ENCODE measurements around the gene FAM180B.
"Not testable (repeated sequence)": the region's sequence is repeated elsewhere in the genome, so short reads cannot be mapped to it uniquely, and the experiment has no call there.

Gene FAM180B

GRCh38 chr11:47616726-47617416 lies 30.4 kb downstream of the FAM180B start:
- peak; percentile 71 for DNase-seq (ENCODE audit: extremely low read depth, low read depth)
- no peak; the same call in none of the 2 replicates for TF ChIP-seq CTCF (IDR thresholded peaks at IDR 0.05; ENCODE audit: low read depth, low read length)

- DNase-seq (ENCODE audit: extremely low read depth, low read depth) = peak; percentile 34
- no peak for TF ChIP-seq CTCF (IDR thresholded peaks at IDR 0.05; ENCODE audit: low read depth, low read length)
These were observed 30.9 kb downstream of the FAM180B start for GRCh38 chr11:47617417-47617809.

- no peak for DNase-seq (ENCODE audit: extremely low read depth, low read depth)
- TF ChIP-seq CTCF (IDR thresholded peaks at IDR 0.05; ENCODE audit: low read depth, low read length) = no peak
These were observed 34.4 kb downstream of the FAM180B start for GRCh38 chr11:47620836-47621378.

- no peak for TF ChIP-seq CTCF (IDR thresholded peaks at IDR 0.05; ENCODE audit: low read depth, low read length)
- no peak for DNase-seq (ENCODE audit: extremely low read depth, low read depth)
These were observed 39.8 kb downstream of the FAM180B start for GRCh38 chr11:47626234-47626633.

GRCh38 chr11:47628026-47628425 lies 41.5 kb downstream of the FAM180B start:
- no peak for TF ChIP-seq CTCF (IDR thresholded peaks at IDR 0.05; ENCODE audit: low read depth, low read length)

GRCh38 chr11:47631473-47631872 lies 45.0 kb downstream of the FAM180B start:
- TF ChIP-seq CTCF (IDR thresholded peaks at IDR 0.05; ENCODE audit: low read depth, low read length) = no peak
- no peak for DNase-seq (ENCODE audit: extremely low read depth, low read depth)

More at GRCh38 chr11:47628026-47628425, 41.5 kb downstream of the FAM180B start:
- DNase-seq (ENCODE audit: extremely low read depth, low read depth) = no peak

GRCh38 chr11:47636331-47636730 lies 49.9 kb downstream of the FAM180B start:
- DNase-seq (ENCODE audit: extremely low read depth, low read depth) = not testable (repeated sequence)
